SK-N-SH (cell line): ENCODE measurements around the gene TIMM8B. TPM values are rescaled to one million over a fixed set of nuclear protein-coding genes. Genes with fewer than 3 reads are reported as not detected.

ENCODE experiments used
- CTCF ChIA-PET: fragments of 300-600, 350-600 bp; formaldehyde crosslinking; extraction: SDS; loops from one replicate; lab custom pipeline; 2021; lab: Yijun Ruan, JAX
- POLR2A ChIA-PET: fragments of 350-600 bp; sonication (Branson Sonifier 250); formaldehyde crosslinking; extraction: SDS; loops from one replicate; lab custom pipeline; 2020; ENCODE audit warnings: antibody characterized with exemption, inconsistent platforms; lab: Yijun Ruan, JAX
- DNase-seq: peaks from one replicate; pipeline ENCODE4 v3.0.0; 2012
- H2AFZ ChIP-seq: fragments of 200-600 bp; sonication (generic); 2 replicates; pipeline ENCODE4 v1.8.1; 2016; ENCODE audit warnings: antibody characterized with exemption, mild to moderate bottlenecking, low read depth
- H3F3A ChIP-seq: fragments of 200-600 bp; sonication (generic); replicated peaks from 2 replicates; pipeline ENCODE3; 2016; ENCODE audit warnings: antibody characterized with exemption, mild to moderate bottlenecking; ENCODE audit not compliant: insufficient read depth
- H3K27ac ChIP-seq, 2 experiments: fragments of 200-500 bp in 1 of 2; fragments of 200-600 bp in 1 of 2; sonication (Bioruptor generic) in 1 of 2; sonication (generic), shearing (Covaris generic) in 1 of 2; 2 replicates each; pipeline versions ENCODE4 v1.5.1 to v1.6.1; 2014 to 2016; ENCODE audit warnings: low read depth in 2 of 2, inconsistent platforms in 1 of 2, low read length in 1 of 2, mild to moderate bottlenecking in 1 of 2, mixed read lengths in 1 of 2
- H3K27me3 ChIP-seq: fragments of 200-600 bp; sonication (generic), shearing (Covaris generic); 2 replicates; pipeline ENCODE4 v1.6.1; 2016; ENCODE audit warnings: mixed run types; ENCODE audit not compliant: insufficient read depth
- H3K36me3 ChIP-seq, 2 experiments: fragments of 200-500 bp in 1 of 2; fragments of 200-600 bp in 1 of 2; sonication (Bioruptor generic) in 1 of 2; sonication (generic) in 1 of 2; replicated peaks in 1 of 2; 2 replicates each; pipeline versions ENCODE3 to v1.5.1; 2014 to 2016; ENCODE audit warnings: low read length in 1 of 2, mild to moderate bottlenecking in 1 of 2; ENCODE audit not compliant: insufficient read depth in 2 of 2, control insufficient read depth in 1 of 2
- H3K4me1 ChIP-seq, 2 experiments: fragments of 200-500 bp in 1 of 2; fragments of 200-600 bp in 1 of 2; sonication (Bioruptor generic) in 1 of 2; sonication (generic), shearing (Covaris generic) in 1 of 2; 2 replicates each; pipeline versions ENCODE4 v1.5.1 to v1.6.1; 2014 to 2016; ENCODE audit warnings: low read depth in 1 of 2, low read length in 1 of 2, mixed run types in 1 of 2; ENCODE audit not compliant: insufficient read depth in 2 of 2, control insufficient read depth in 1 of 2
- H3K4me2 ChIP-seq: fragments of 200-600 bp; sonication (generic), shearing (Covaris generic); 2 replicates; pipeline ENCODE4 v1.6.1; 2017; ENCODE audit warnings: mixed run types
- H3K4me3 ChIP-seq, 2 experiments: fragments of 200-500 bp in 1 of 2; fragments of 200-600 bp in 1 of 2; sonication (Bioruptor generic) in 1 of 2; sonication (generic), shearing (Covaris generic) in 1 of 2; 2 replicates each; pipeline versions ENCODE4 v1.5.1 to v1.8.1; 2014 to 2016; ENCODE audit warnings: low read depth in 2 of 2, inconsistent platforms in 1 of 2, low read length in 1 of 2, mild to moderate bottlenecking in 1 of 2, mixed read lengths in 1 of 2, moderate library complexity in 1 of 2
- H3K79me2 ChIP-seq: fragments of 200-600 bp; sonication (generic); 2 replicates; pipeline ENCODE4 v1.8.1; 2017; ENCODE audit warnings: mild to moderate bottlenecking; ENCODE audit not compliant: insufficient read depth
- H3K9ac ChIP-seq: fragments of 200-600 bp; sonication (generic); 2 replicates; pipeline ENCODE4 v1.6.1; 2017; ENCODE audit warnings: mixed run types
- H3K9me2 ChIP-seq: fragments of 200-600 bp; sonication (generic); 2 replicates; pipeline ENCODE4 v1.6.1; 2017; ENCODE audit warnings: mixed run types
- H3K9me3 ChIP-seq: fragments of 200-600 bp; sonication (generic); 2 replicates; pipeline ENCODE4 v1.6.1; 2017; ENCODE audit warnings: mixed run types, mild to moderate bottlenecking, moderate library complexity
- H4K20me1 ChIP-seq: fragments of 200-600 bp; sonication (generic); 2 replicates; pipeline ENCODE4 v1.6.1; 2017; ENCODE audit warnings: mild to moderate bottlenecking, mixed run types; ENCODE audit not compliant: insufficient read depth
- CHD2 ChIP-seq: fragments of 150-350 bp; IDR thresholded peaks from 2 replicates; pipeline ENCODE4 v1.6.1; 2018; ENCODE audit warnings: low read length; ENCODE audit not compliant: partially characterized antibody
- CTCF ChIP-seq: fragments of 200-600 bp; sonication (generic); IDR thresholded peaks from 2 replicates; pipeline ENCODE4 v1.6.1; 2017; ENCODE audit warnings: antibody characterized with exemption, mild to moderate bottlenecking, moderate library complexity
- EZH2phosphoT487 ChIP-seq: fragments of 200-600 bp; sonication (generic); IDR thresholded peaks from 2 replicates; pipeline ENCODE4 v1.6.1; 2017; ENCODE audit warnings: low read depth, mixed run types, mild to moderate bottlenecking, antibody characterized with exemption, moderate library complexity, borderline replicate concordance
- FOXJ3 ChIP-seq: sonication (generic); formaldehyde crosslinking; IDR thresholded peaks from 2 replicates; pipeline ENCODE4 v1.5.1; 2020; ENCODE audit warnings: mild to moderate bottlenecking, missing genetic modification reagents
- FOXM1 ChIP-seq: IDR thresholded peaks from 2 replicates; pipeline ENCODE4 v1.4.0; 2012; ENCODE audit warnings: low read depth, mild to moderate bottlenecking
- MAX ChIP-seq: IDR thresholded peaks from 2 replicates; pipeline ENCODE4 v1.4.0; 2012; ENCODE audit warnings: low read depth
- MXI1 ChIP-seq: IDR thresholded peaks from 2 replicates; pipeline ENCODE4 v1.6.1; 2012; ENCODE audit warnings: mild to moderate bottlenecking, low read depth, low read length, improper control_type of control experiment
- PBX3 ChIP-seq: IDR thresholded peaks from 2 replicates; pipeline ENCODE4; 2012
- POLR2AphosphoS5 ChIP-seq: IDR thresholded peaks from 2 replicates; pipeline ENCODE4 v1.6.1; 2012; ENCODE audit warnings: low read depth, low read length
- RXRA ChIP-seq: IDR thresholded peaks from 2 replicates; pipeline ENCODE4 v1.4.0; 2012; ENCODE audit warnings: low read depth, mild to moderate bottlenecking, borderline replicate concordance
- SIN3A ChIP-seq: IDR thresholded peaks from 2 replicates; pipeline ENCODE4 v1.6.1; 2012; ENCODE audit warnings: low read depth, mild to moderate bottlenecking, low read length, moderate library complexity, borderline replicate concordance
- polyA plus RNA-seq, 3 experiments: library from polyadenylated mRNA; depleted of rRNA; stranded (reverse); fragments of >200 nt; gene quantifications; 2 replicates each; pipeline ENCODE4 v1.2.3, GENCODE V29; 2012
- small RNA-seq, 7 experiments: library from RNA; depleted of rRNA; stranded (forward); fragments of <200 nt; gene quantifications; one replicate each; pipeline ENCODE3, GENCODE V24; 2012

Gene TIMM8B
- polyA plus RNA-seq, 1 of the 3 experiments (the other 2 are of a cell fraction): 188 TPM

GRCh38 chr11:112037527-112037926, 49.0 kb downstream of the TIMM8B start:
- CTCF ChIA-PET: no interaction called here
- no peak for TF ChIP-seq CHD2
- TF ChIP-seq FOXJ3 (CRISPR knock-in tag): no peak
- TF ChIP-seq PBX3: no peak
- TF ChIP-seq CTCF: no peak
- no peak for TF ChIP-seq EZH2phosphoT487
- TF ChIP-seq POLR2AphosphoS5: no peak
- TF ChIP-seq MXI1: no peak
- TF ChIP-seq FOXM1: no peak
- no peak for TF ChIP-seq RXRA
- TF ChIP-seq MAX: no peak
- TF ChIP-seq SIN3A: no peak
- no peak overlapping the region for H2AFZ ChIP-seq
- H3K4me1 ChIP-seq: no peaks in the 10 kb centered on the region; a peak in 1 of 4 replicates
- no peak overlapping the region for H3K4me2 ChIP-seq
- POLR2A ChIA-PET: no interaction called here
- no peaks in the 10 kb centered on the region for H3K79me2 ChIP-seq
- no peaks in the 10 kb centered on the region for H4K20me1 ChIP-seq
- no peak overlapping the region for H3K4me3 ChIP-seq
- no peak for DNase-seq
- no peaks in the 10 kb centered on the region for H3K27me3 ChIP-seq
- no peaks in the 10 kb centered on the region for H3K9me2 ChIP-seq
- no peaks in the 10 kb centered on the region for H3K9me3 ChIP-seq
- H3K36me3 ChIP-seq: peaks cover 44 to 57% of the 10 kb centered on the region in 2 experiments
- H3K27ac ChIP-seq: no peak overlapping the region
- H3F3A ChIP-seq: peaks cover 13% of the 10 kb centered on the region
- no peak overlapping the region for H3K9ac ChIP-seq

Small RNA genes lying within 50 kb of the gene (small RNA-seq; reads per million reads assigned to genes)
- 0 reads per million in 7 experiments for gene AP000907.3

Other genes with a start within 250 kb of the TIMM8B start
- gene ALG9, start 215.2 kb downstream of the TIMM8B start, polyA plus RNA-seq (2012; rRNA removed): 17.9 and 23.4 TPM in 2 replicates
- gene FDXACB1, start 207.6 kb downstream of the TIMM8B start, polyA plus RNA-seq (2012; rRNA removed): 2.8 and 3.2 TPM in 2 replicates
- gene CFAP68, start 207.2 kb downstream of the TIMM8B start, polyA plus RNA-seq (2012; rRNA removed): 36.7 and 61.2 TPM in 2 replicates
- 0.92 and 1.5 TPM in 2 replicates for gene CRYAB, start 175.0 kb downstream of the TIMM8B start, polyA plus RNA-seq (2012; rRNA removed)
- gene HSPB2, start 174.0 kb downstream of the TIMM8B start, polyA plus RNA-seq (2012; rRNA removed): not detected in 2 replicates
- gene C11orf52, start 167.8 kb downstream of the TIMM8B start, polyA plus RNA-seq (2012; rRNA removed): not detected in 2 replicates
- 5.3 and 6.8 TPM in 2 replicates for gene DIXDC1, start 149.4 kb downstream of the TIMM8B start, polyA plus RNA-seq (2012; rRNA removed)
- 14.4 and 17.8 TPM in 2 replicates for gene DLAT, start 61.3 kb downstream of the TIMM8B start, polyA plus RNA-seq (2012; rRNA removed)
- gene PIH1D2, start 12.7 kb downstream of the TIMM8B start, polyA plus RNA-seq (2012; rRNA removed): 0.97 and 2.0 TPM in 2 replicates
- 9.2 and 13.1 TPM in 2 replicates for gene NKAPD1, start 12.5 kb downstream of the TIMM8B start, polyA plus RNA-seq (2012; rRNA removed)
- 169 and 192 TPM in 2 replicates for gene SDHD, start 117 bp upstream of the TIMM8B start, polyA plus RNA-seq (2012; rRNA removed)
- 0.28 TPM in 1 of 2 replicates, not detected in the other for gene IL18, start 77.3 kb upstream of the TIMM8B start, polyA plus RNA-seq (2012; rRNA removed)
- gene TEX12, start 80.6 kb upstream of the TIMM8B start, polyA plus RNA-seq (2012; rRNA removed): 0.15 TPM in 1 of 2 replicates, not detected in the other
- gene BCO2, start 88.8 kb upstream of the TIMM8B start, polyA plus RNA-seq (2012; rRNA removed): 0.87 and 1.2 TPM in 2 replicates
- 50.0 and 54.0 TPM in 2 replicates for gene PTS, start 139.7 kb upstream of the TIMM8B start, polyA plus RNA-seq (2012; rRNA removed)
- gene PLET1, start 174.1 kb upstream of the TIMM8B start, polyA plus RNA-seq (2012; rRNA removed): not detected in 2 replicates